GM19467 (cell line): Measurements from ENCODE around the gene F13A1.

Source experiments
- ATAC-seq: cut with Tn5 transposase; IDR thresholded peaks from one replicate; pipeline ENCODE4 v1.9.1; 2021; ENCODE audit warnings: mild to moderate bottlenecking, moderate library complexity; ENCODE audit not compliant: unreplicated experiment

The F13A1 gene

DNA sequence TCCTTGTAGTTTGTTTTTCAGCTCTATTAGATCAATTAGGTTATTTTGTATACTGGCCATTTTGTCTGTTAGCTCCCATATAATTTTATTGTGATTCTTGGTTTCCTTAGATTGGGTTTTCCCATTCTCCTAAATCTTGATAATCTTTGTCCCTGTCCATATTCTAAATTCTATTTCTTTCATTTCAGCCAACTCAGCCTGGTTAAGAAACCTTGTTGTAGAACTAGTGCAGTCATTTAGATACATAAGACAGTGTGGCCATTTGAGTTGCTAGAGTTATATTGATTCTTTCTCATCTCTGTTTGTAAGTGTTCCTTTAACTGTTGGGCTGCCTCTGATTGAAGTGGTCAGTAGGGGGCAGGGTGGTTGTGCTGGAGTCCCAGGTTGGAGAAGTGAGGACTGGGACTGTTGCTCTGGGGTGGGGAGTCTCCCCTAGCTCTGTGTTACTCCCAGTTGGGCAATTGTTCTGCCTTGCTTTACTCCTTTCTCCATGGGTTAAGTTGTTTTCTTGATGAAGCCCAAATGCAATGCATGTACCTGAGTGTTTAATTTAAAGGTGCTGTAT lies 214.9 kb downstream of the F13A1 start:
- ATAC-seq: no peak
